Upper lobe of left lung (tissue), 4 donors: ENCODE data around the gene EXOC4.

Experiments
- EP300 ChIP-seq, 4 donors: sonication (generic); formaldehyde crosslinking; IDR thresholded peaks; one replicate each; pipeline ENCODE4 v1.5.1; 2017; ENCODE audit warnings: antibody characterized with exemption in 4 of 4, control low read depth in 2 of 4
- POLR2A ChIP-seq, 4 donors: fragments of 450-650 bp; IDR thresholded peaks; one replicate each; pipeline ENCODE4 v1.5.1; 2016 to 2017; ENCODE audit warnings: antibody characterized with exemption in 4 of 4, mild to moderate bottlenecking in 2 of 4
- POLR2AphosphoS5 ChIP-seq, 2 donors: sonication (generic); formaldehyde crosslinking; IDR thresholded peaks; one replicate each; pipeline ENCODE4 v1.5.1; 2017; ENCODE audit warnings: antibody characterized with exemption in 2 of 2
- TF ChIP-seq, protein P1 (sequence below), 6 experiments: fragments of 450-650 bp in 4 of 6; fragments of 200-600 bp in 2 of 6; sonication (generic) in 2 of 6; IDR thresholded peaks; one replicate each; pipeline ENCODE4 v1.5.1; 2016 to 2019; ENCODE audit warnings: antibody characterized with exemption in 6 of 6

GRCh38 chr7:133730360-133730759, 477.5 kb downstream of the EXOC4 start:
- TF ChIP-seq POLR2A (IDR thresholded peaks at IDR 0.05) (no peak), EP300 (IDR thresholded peaks at IDR 0.05) (no peak), POLR2AphosphoS5 (IDR thresholded peaks at IDR 0.05) (no peak)
- TF ChIP-seq, protein P1, sequence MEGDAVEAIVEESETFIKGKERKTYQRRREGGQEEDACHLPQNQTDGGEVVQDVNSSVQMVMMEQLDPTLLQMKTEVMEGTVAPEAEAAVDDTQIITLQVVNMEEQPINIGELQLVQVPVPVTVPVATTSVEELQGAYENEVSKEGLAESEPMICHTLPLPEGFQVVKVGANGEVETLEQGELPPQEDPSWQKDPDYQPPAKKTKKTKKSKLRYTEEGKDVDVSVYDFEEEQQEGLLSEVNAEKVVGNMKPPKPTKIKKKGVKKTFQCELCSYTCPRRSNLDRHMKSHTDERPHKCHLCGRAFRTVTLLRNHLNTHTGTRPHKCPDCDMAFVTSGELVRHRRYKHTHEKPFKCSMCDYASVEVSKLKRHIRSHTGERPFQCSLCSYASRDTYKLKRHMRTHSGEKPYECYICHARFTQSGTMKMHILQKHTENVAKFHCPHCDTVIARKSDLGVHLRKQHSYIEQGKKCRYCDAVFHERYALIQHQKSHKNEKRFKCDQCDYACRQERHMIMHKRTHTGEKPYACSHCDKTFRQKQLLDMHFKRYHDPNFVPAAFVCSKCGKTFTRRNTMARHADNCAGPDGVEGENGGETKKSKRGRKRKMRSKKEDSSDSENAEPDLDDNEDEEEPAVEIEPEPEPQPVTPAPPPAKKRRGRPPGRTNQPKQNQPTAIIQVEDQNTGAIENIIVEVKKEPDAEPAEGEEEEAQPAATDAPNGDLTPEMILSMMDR (IDR thresholded peaks at IDR 0.05) = no peak
